Measurements from ENCODE around the gene ADISSP. TPM values are rescaled to one million over a fixed set of nuclear protein-coding genes. Genes with fewer than 3 reads are reported as not detected.

ADISSP gene
- total and polyA plus RNA-seq, 11 donors = 7.8 to 22.2 (median 13.7) TPM

DNA sequence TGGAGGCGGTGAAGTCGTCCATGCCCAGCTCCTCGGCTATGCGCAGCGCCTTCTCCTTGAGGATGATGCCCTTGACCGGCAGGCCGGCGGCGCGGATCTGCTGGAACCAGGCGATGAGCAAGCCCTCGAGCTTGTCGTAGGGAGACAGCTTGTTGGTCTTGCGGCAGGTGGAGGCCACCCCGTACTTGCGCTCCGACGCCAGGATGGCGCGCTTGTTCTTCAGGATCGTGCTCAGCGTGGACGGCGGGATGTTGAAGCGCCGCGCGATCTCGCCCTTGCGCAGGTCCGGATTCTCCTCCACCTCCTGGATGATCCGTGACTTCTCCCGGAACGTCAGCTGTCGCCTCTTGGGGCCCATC lies 18.6 kb upstream of the ADISSP start:
- peaks cover 4 to 43% (median 32%) of the 10 kb centered on the region in 12 donors for H3K4me1 ChIP-seq

DNA sequence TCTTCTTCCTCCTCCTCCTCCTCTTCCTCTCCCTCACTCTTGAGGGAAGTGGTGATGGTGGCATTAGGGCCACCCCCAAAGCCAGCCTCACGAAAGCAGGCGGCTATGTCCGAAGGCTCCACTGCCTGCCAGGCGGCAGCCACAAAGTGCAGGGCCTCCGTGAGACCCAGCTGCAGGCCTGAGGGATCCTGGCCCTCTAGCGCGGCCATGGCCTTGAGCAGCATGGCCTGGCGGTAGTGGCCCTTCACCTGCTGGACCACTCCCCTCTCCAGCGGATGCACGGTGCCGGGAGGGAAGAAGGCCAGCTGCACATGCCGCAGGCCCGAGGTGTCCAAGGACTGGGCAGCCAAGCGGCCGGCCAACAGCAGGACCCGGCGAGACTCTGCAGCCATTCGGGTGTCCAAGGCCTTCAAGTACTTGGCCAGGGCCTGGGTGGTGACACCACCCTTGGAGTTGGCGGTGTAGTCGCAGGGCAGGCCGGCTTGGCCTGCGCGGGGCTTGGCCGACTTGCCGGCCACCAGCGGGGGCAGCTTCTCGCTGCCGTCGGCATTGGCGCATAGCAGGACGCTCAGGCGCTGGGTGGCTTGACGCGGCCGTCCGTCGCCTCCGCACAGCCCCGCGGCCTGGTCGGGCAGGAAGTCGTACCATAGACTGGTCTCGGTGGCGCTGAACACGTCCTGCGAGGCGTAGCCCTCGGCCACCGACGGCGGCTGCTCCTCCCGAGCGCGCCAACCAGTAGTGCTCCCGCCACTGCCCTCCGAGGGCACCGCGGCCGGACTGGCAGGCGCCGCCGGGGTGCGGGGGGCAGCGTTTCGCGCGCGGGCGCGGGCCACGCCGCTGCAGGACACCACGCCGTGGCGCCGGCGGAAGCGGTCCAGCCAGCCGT lies 17.9 kb upstream of the ADISSP start:
- Histone ChIP-seq H3K9me3 (no peaks in the 10 kb centered on the region), H3K27me3 (no peaks in the 10 kb centered on the region), H3K4me3 (peak overlapping the region; percentile 40 to 81 (median 68)), H3K27ac (peak overlapping the region; percentile 74 to 92 (median 84)), H3K4me1 (peaks cover 4 to 48% (median 36%) of the 10 kb centered on the region in 12 donors), H3K36me3 (peaks cover 0 to 18% (median 4%) of the 10 kb centered on the region in 9 donors)
- 22 to 54% (median 28%) methylated on average over 14 to 79 of the region's 79 CpGs for WGBS, 4 donors
- intact Hi-C loops (cut with DNase I) = loop anchor here in 9 of 10 donors (1.0 to 10.0 kb wide), 13 partner anchors 25 to 299 kb away; partner anchors contain the start of genes AP5S1 (in 6 of the 9) and MAVS (in 2 of the 9)
- TF ChIP-seq, protein P1, sequence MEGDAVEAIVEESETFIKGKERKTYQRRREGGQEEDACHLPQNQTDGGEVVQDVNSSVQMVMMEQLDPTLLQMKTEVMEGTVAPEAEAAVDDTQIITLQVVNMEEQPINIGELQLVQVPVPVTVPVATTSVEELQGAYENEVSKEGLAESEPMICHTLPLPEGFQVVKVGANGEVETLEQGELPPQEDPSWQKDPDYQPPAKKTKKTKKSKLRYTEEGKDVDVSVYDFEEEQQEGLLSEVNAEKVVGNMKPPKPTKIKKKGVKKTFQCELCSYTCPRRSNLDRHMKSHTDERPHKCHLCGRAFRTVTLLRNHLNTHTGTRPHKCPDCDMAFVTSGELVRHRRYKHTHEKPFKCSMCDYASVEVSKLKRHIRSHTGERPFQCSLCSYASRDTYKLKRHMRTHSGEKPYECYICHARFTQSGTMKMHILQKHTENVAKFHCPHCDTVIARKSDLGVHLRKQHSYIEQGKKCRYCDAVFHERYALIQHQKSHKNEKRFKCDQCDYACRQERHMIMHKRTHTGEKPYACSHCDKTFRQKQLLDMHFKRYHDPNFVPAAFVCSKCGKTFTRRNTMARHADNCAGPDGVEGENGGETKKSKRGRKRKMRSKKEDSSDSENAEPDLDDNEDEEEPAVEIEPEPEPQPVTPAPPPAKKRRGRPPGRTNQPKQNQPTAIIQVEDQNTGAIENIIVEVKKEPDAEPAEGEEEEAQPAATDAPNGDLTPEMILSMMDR (IDR thresholded peaks at IDR 0.05) = no peak
- TF ChIP-seq POLR2A (IDR thresholded peaks at IDR 0.05) = no peak
- DNase-seq = peak in 1 of 5 donors; percentile 55
- ATAC-seq = peak in 2 of 4 donors; percentile 4 to 8

More for the DNA sequence above, 18.6 kb upstream of the ADISSP start:
- H3K9me3 ChIP-seq = no peaks in the 10 kb centered on the region
- ATAC-seq = peak in 2 of 4 donors; percentile 8 to 13
- TF ChIP-seq POLR2A (IDR thresholded peaks at IDR 0.05) = no peak
- TF ChIP-seq, protein P1 (IDR thresholded peaks at IDR 0.05) = no peak
- 1 to 2% (median 1%) methylated on average over 12 to 35 of the region's 35 CpGs for WGBS, 4 donors
- peak overlapping the region; percentile 74 to 92 (median 84) for H3K27ac ChIP-seq
- DNase-seq = peak; percentile 58 to 81 (median 65)
- peaks cover 0 to 18% (median 4%) of the 10 kb centered on the region in 9 donors for H3K36me3 ChIP-seq
- intact Hi-C loops (cut with DNase I) = loop anchor here in 9 of 10 donors (1.0 to 10.0 kb wide), 13 partner anchors 25 to 299 kb away; partner anchors contain the start of genes AP5S1 (in 6 of the 9) and MAVS (in 2 of the 9)
- peak overlapping the region; percentile 40 to 81 (median 68) for H3K4me3 ChIP-seq
- no peaks in the 10 kb centered on the region for H3K27me3 ChIP-seq

DNA sequence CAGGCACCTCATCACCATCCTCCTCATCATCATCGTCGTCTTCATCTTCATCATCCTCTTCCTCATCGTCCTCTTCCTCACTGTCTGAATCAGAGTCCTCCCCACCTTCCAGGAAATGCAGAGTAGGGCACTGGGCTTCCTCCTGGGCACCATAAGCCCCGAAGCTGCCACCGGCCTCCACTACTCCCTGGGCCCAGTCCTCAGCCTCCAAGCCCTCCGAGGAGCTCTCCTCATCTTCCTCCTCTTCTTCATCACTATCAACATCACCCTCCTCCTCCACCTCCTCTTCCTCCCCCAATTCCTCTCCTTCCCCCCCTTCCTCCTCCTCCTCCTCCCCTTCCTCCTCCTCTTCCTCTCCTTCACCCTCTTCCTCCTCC lies 17.3 kb upstream of the ADISSP start:
- no peaks in the 10 kb centered on the region for H3K27me3 ChIP-seq
- no peak for TF ChIP-seq POLR2A (IDR thresholded peaks at IDR 0.05)
- TF ChIP-seq, protein P1 (IDR thresholded peaks at IDR 0.05) = no peak
- no peak for DNase-seq
- intact Hi-C loops (cut with DNase I) = loop anchor here in 6 of 10 donors (5.0 to 10.0 kb wide), 7 partner anchors 62 to 300 kb away; partner anchors contain the start of gene MAVS (in 1 of the 6)
- WGBS, 4 donors = 68 to 80% (median 78%) methylated on average over 6 of the region's 6 CpGs
- H3K27ac ChIP-seq = peak overlapping the region in 5 of 12 donors; percentile 6 to 92 (median 81)
- peaks cover 4 to 48% (median 36%) of the 10 kb centered on the region in 12 donors for H3K4me1 ChIP-seq
- peaks cover 0 to 18% (median 4%) of the 10 kb centered on the region in 9 donors for H3K36me3 ChIP-seq
- no peak for ATAC-seq
- H3K9me3 ChIP-seq = no peaks in the 10 kb centered on the region
- peak overlapping the region in 10 of 12 donors; percentile 46 to 81 (median 68) for H3K4me3 ChIP-seq

Data from heart left ventricle (tissue), 16 donors.